ENCODE results near the gene RSL24D1.

The RSL24D1 gene

GRCh38 chr15:55239440-55240124 lies 42.8 kb upstream of the RSL24D1 start:
- H3K27me3 ChIP-seq = no peaks in the 10 kb centered on the region
- TF ChIP-seq CTCF (IDR thresholded peaks at IDR 0.05) = no peak
- H3K36me3 ChIP-seq = peaks cover 12% of the 10 kb centered on the region
- H3K4me1 ChIP-seq (ENCODE audit: control insufficient read depth in 1 of 2, insufficient read depth in 1 of 2, low read depth in 1 of 2, low read length in 1 of 2) = peaks cover 38 to 88% of the 10 kb centered on the region in 2 experiments
- H3K9me3 ChIP-seq = no peaks in the 10 kb centered on the region
- no peak overlapping the region for H3K4me3 ChIP-seq (ENCODE audit: low read depth in 1 of 2, low read length in 1 of 2)
- peak overlapping the region; percentile 67 for H3K27ac ChIP-seq

- Histone ChIP-seq H3K4me1 (ENCODE audit: control insufficient read depth in 1 of 2, insufficient read depth in 1 of 2, low read depth in 1 of 2, low read length in 1 of 2) (peaks cover 33 to 88% of the 10 kb centered on the region in 2 experiments), H3K4me3 (ENCODE audit: low read depth in 1 of 2, low read length in 1 of 2) (no peak overlapping the region), H3K9me3 (no peaks in the 10 kb centered on the region), H3K27ac (peak overlapping the region; percentile 67), H3K36me3 (peaks cover 19% of the 10 kb centered on the region), H3K27me3 (no peaks in the 10 kb centered on the region)
- TF ChIP-seq CTCF (IDR thresholded peaks at IDR 0.05) = no peak
Measured at GRCh38 chr15:55238877-55239276, 42.1 kb upstream of the RSL24D1 start.

GRCh38 chr15:55237219-55238130 lies 40.7 kb upstream of the RSL24D1 start:
- no peak for TF ChIP-seq CTCF (IDR thresholded peaks at IDR 0.05)
- Histone ChIP-seq H3K4me1 (ENCODE audit: control insufficient read depth in 1 of 2, insufficient read depth in 1 of 2, low read depth in 1 of 2, low read length in 1 of 2) (peaks cover 29 to 76% of the 10 kb centered on the region in 2 experiments), H3K36me3 (peaks cover 28% of the 10 kb centered on the region), H3K27me3 (no peaks in the 10 kb centered on the region), H3K9me3 (no peaks in the 10 kb centered on the region), H3K27ac (peak overlapping the region; percentile 67), H3K4me3 (ENCODE audit: low read depth in 1 of 2, low read length in 1 of 2) (no peak overlapping the region)

- TF ChIP-seq CTCF (IDR thresholded peaks at IDR 0.05) = no peak
- Histone ChIP-seq H3K9me3 (no peaks in the 10 kb centered on the region), H3K36me3 (peaks cover 33% of the 10 kb centered on the region), H3K4me3 (ENCODE audit: low read depth in 1 of 2, low read length in 1 of 2) (no peak overlapping the region), H3K4me1 (ENCODE audit: control insufficient read depth in 1 of 2, insufficient read depth in 1 of 2, low read depth in 1 of 2, low read length in 1 of 2) (peaks cover 38 to 74% of the 10 kb centered on the region in 2 experiments), H3K27me3 (no peaks in the 10 kb centered on the region), H3K27ac (peak overlapping the region; percentile 57)
Measured at GRCh38 chr15:55235546-55236036, 38.9 kb upstream of the RSL24D1 start.

- H3K27me3 ChIP-seq = no peaks in the 10 kb centered on the region
- peaks cover 34% of the 10 kb centered on the region for H3K36me3 ChIP-seq
- H3K4me1 ChIP-seq (ENCODE audit: control insufficient read depth in 1 of 2, insufficient read depth in 1 of 2, low read depth in 1 of 2, low read length in 1 of 2) = peaks cover 37 to 74% of the 10 kb centered on the region in 2 experiments
- no peak overlapping the region for H3K4me3 ChIP-seq (ENCODE audit: low read depth in 1 of 2, low read length in 1 of 2)
- no peak for TF ChIP-seq CTCF (IDR thresholded peaks at IDR 0.05)
- peak overlapping the region; percentile 63 for H3K27ac ChIP-seq
- H3K9me3 ChIP-seq = no peaks in the 10 kb centered on the region
Measured at GRCh38 chr15:55234800-55235104, 38.0 kb upstream of the RSL24D1 start.

Measured in neutrophil (primary cell).